Measurements from ENCODE around the gene SPANXN3.
"Not testable (repeated sequence)": the region's sequence is repeated elsewhere in the genome, so short reads cannot be mapped to it uniquely, and the experiment has no call there.

DNA sequence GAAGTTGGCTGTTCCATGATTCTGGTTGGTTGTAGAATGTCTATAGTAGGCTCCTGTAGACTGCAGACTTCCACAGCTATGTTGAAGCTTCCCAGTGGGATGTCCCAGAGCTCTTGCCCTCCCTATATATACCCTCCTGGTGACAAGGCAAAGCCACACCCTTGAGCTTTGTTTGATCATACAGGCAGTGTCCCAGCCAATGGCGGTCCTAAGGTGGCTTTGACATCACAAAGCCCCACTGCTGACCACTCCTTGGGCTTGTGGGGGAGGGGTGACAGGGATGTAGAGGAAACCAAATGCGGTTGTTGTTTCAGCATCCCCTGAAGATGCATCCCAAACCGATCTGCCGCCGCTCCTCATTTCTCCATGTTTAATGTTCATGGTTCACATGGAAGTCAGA is at the start of gene SPANXN3:
- TF ChIP-seq POLR2AphosphoS5 (IDR thresholded peaks at IDR 0.05; ENCODE audit: low read depth, low read length); REST (IDR thresholded peaks at IDR 0.05; ENCODE audit: insufficient read depth in 1 of 2, low read depth in 2 of 2, low read length in 2 of 2): not testable (repeated sequence)
